Measurements from ENCODE around the gene MLLT1. TPM values are rescaled to one million over a fixed set of nuclear protein-coding genes. Genes with fewer than 3 reads are reported as not detected.
"Not testable (repeated sequence)": the region's sequence is repeated elsewhere in the genome, so short reads cannot be mapped to it uniquely, and the experiment has no call there.

Gene MLLT1
- total RNA-seq, 1 experiment from 2014 or later: 54.9 TPM

DNA sequence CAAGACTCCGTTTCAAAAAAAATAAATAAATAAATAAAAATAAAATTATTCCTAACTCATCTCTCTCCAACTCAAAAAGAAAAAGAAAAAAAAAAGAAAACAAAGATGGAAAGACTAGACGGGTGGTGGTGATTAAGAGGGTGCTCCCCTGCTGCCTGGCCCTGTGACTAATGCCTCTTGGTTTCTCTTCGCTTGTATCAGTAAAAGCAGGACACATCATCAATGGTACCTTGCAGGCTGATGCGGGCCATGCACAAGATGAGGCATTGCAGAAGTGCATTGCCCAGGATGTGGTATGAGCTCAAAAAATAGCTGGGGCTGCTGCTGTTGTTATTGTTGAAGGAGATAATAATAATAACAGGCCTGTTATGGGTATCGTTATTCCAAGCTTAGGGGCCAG, 39.0 kb upstream of the MLLT1 start:
- no peak overlapping the region for H3K27ac Mint-ChIP-seq
- no peak overlapping the region for H4K5ac ChIP-seq (ENCODE audit: insufficient read length, low read depth, low read length)
- H3K9me3 Mint-ChIP-seq: peaks cover 13 to 70% of the 10 kb centered on the region in 2 experiments
- H2BK15ac ChIP-seq (ENCODE audit: low read depth, low read length): no peak overlapping the region
- no peak overlapping the region for H3K4me3 Mint-ChIP-seq
- no peaks in the 10 kb centered on the region for H3K4me1 Mint-ChIP-seq
- WGBS (ENCODE audit: extremely low coverage, insufficient read length, low lambda C conversion rate): no CpG with 5 or more reads among the region's 5 CpGs
- no peak overlapping the region for H4K91ac ChIP-seq (ENCODE audit: insufficient read length, low read depth, low read length)
- H3K14ac ChIP-seq (ENCODE audit: insufficient read depth, low read length): no peak overlapping the region
- H3T11ph ChIP-seq (ENCODE audit: low read length): no peak overlapping the region
- H3K27me3 ChIP-seq (ENCODE audit: insufficient read depth, low read length): no peaks in the 10 kb centered on the region
- H2BK20ac ChIP-seq (ENCODE audit: low read depth, low read length, poor library complexity, severe bottlenecking): no peak overlapping the region
- no peaks in the 10 kb centered on the region for H4K20me1 ChIP-seq (ENCODE audit: control insufficient read depth, insufficient read depth, insufficient read length)
- H3K4me1 ChIP-seq (ENCODE audit: insufficient read depth, low read length): no peaks in the 10 kb centered on the region
- H2BK12ac ChIP-seq (ENCODE audit: insufficient read length, low read depth, low read length): no peak overlapping the region
- no peaks in the 10 kb centered on the region for H3K9me3 ChIP-seq (ENCODE audit: control insufficient read depth, low read depth, low read length)
- DNase-seq: no peak
- TF ChIP-seq, protein P1, sequence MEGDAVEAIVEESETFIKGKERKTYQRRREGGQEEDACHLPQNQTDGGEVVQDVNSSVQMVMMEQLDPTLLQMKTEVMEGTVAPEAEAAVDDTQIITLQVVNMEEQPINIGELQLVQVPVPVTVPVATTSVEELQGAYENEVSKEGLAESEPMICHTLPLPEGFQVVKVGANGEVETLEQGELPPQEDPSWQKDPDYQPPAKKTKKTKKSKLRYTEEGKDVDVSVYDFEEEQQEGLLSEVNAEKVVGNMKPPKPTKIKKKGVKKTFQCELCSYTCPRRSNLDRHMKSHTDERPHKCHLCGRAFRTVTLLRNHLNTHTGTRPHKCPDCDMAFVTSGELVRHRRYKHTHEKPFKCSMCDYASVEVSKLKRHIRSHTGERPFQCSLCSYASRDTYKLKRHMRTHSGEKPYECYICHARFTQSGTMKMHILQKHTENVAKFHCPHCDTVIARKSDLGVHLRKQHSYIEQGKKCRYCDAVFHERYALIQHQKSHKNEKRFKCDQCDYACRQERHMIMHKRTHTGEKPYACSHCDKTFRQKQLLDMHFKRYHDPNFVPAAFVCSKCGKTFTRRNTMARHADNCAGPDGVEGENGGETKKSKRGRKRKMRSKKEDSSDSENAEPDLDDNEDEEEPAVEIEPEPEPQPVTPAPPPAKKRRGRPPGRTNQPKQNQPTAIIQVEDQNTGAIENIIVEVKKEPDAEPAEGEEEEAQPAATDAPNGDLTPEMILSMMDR (conservative IDR thresholded peaks at IDR 0.05): no peak
- no peak overlapping the region for H3K18ac ChIP-seq (ENCODE audit: insufficient read length, low read depth, low read length)
- H4K8ac ChIP-seq (replicated peaks; ENCODE audit: insufficient read length, low read depth, low read length): no peak overlapping the region
- H3K36me3 Mint-ChIP-seq (ENCODE audit: insufficient read depth in 1 of 3, low read depth in 3 of 3): peaks cover 0 to 5% (median 0%) of the 10 kb centered on the region in 3 experiments; a peak in 2 of 7 replicates
- no peak overlapping the region for H2AK5ac ChIP-seq (ENCODE audit: insufficient read length, low read length)
- peaks cover 35% of the 10 kb centered on the region for H3K27me3 Mint-ChIP-seq (ENCODE audit: low read depth)
- no peak overlapping the region for H3K4ac ChIP-seq (ENCODE audit: low read depth, low read length)
- no peak overlapping the region for H3K4me2 ChIP-seq (ENCODE audit: insufficient read depth, insufficient read length, low read length)
- H3K79me2 ChIP-seq (ENCODE audit: insufficient read depth, low read length): no peaks in the 10 kb centered on the region
- H3K23me2 ChIP-seq (ENCODE audit: insufficient read length, low read depth, low read length, poor library complexity, severe bottlenecking): no peaks in the 10 kb centered on the region
- H3K23ac ChIP-seq (ENCODE audit: insufficient read length, low read depth, low read length): no peak overlapping the region
- H2BK5ac ChIP-seq (ENCODE audit: insufficient read length, low read length): no peak overlapping the region
- H2AFZ ChIP-seq (ENCODE audit: low read length): no peak overlapping the region
- no peak overlapping the region for H2BK120ac ChIP-seq (ENCODE audit: low read depth, low read length, poor library complexity, severe bottlenecking)
- no peak overlapping the region for H3K9ac ChIP-seq (ENCODE audit: extremely low read depth, insufficient read length, low read length)
- no peak overlapping the region for H3K56ac ChIP-seq (ENCODE audit: insufficient read length, low read depth, low read length)
- no peak overlapping the region for H3K27ac ChIP-seq (ENCODE audit: insufficient read length, low read depth, low read length)
- H3K79me1 ChIP-seq (ENCODE audit: insufficient read depth, low read depth, low read length, poor library complexity, severe bottlenecking): no peaks in the 10 kb centered on the region

- H3K4me2 ChIP-seq (ENCODE audit: insufficient read depth, insufficient read length, low read length); H2BK12ac ChIP-seq (ENCODE audit: insufficient read length, low read depth, low read length); H3K14ac ChIP-seq (ENCODE audit: insufficient read depth, low read length); H3K4ac ChIP-seq (ENCODE audit: low read depth, low read length); H2BK15ac ChIP-seq (ENCODE audit: low read depth, low read length); H3K27ac Mint-ChIP-seq; H3K4me3 Mint-ChIP-seq; H3K79me2 ChIP-seq (ENCODE audit: insufficient read depth, low read length); H3K23me2 ChIP-seq (ENCODE audit: insufficient read length, low read depth, low read length, poor library complexity, severe bottlenecking); H2AFZ ChIP-seq (ENCODE audit: low read length); H2BK20ac ChIP-seq (ENCODE audit: low read depth, low read length, poor library complexity, severe bottlenecking); H4K5ac ChIP-seq (ENCODE audit: insufficient read length, low read depth, low read length); DNase-seq; H2BK5ac ChIP-seq (ENCODE audit: insufficient read length, low read length); H4K20me1 ChIP-seq (ENCODE audit: control insufficient read depth, insufficient read depth, insufficient read length); H4K91ac ChIP-seq (ENCODE audit: insufficient read length, low read depth, low read length); H3K27ac ChIP-seq (ENCODE audit: insufficient read length, low read depth, low read length); H3K27me3 ChIP-seq (ENCODE audit: insufficient read depth, low read length); H3K9me3 ChIP-seq (ENCODE audit: control insufficient read depth, low read depth, low read length); H3K18ac ChIP-seq (ENCODE audit: insufficient read length, low read depth, low read length); H3T11ph ChIP-seq (ENCODE audit: low read length); H3K23ac ChIP-seq (ENCODE audit: insufficient read length, low read depth, low read length); H3K56ac ChIP-seq (ENCODE audit: insufficient read length, low read depth, low read length); H3K4me1 ChIP-seq (ENCODE audit: insufficient read depth, low read length); H2BK120ac ChIP-seq (ENCODE audit: low read depth, low read length, poor library complexity, severe bottlenecking); H4K8ac ChIP-seq (replicated peaks; ENCODE audit: insufficient read length, low read depth, low read length); H3K4me1 Mint-ChIP-seq; H3K36me3 Mint-ChIP-seq (ENCODE audit: insufficient read depth in 1 of 3, low read depth in 3 of 3); H3K9ac ChIP-seq (ENCODE audit: extremely low read depth, insufficient read length, low read length); H3K79me1 ChIP-seq (ENCODE audit: insufficient read depth, low read depth, low read length, poor library complexity, severe bottlenecking); H2AK5ac ChIP-seq (ENCODE audit: insufficient read length, low read length): not testable (repeated sequence)
- peaks cover 17 to 73% of the 10 kb centered on the region in 2 experiments for H3K9me3 Mint-ChIP-seq
- WGBS (ENCODE audit: extremely low coverage, insufficient read length, low lambda C conversion rate): no CpG with 5 or more reads among the region's 5 CpGs
- H3K27me3 Mint-ChIP-seq (ENCODE audit: low read depth): peaks cover 42% of the 10 kb centered on the region
Observed at GRCh38 chr19:6315646-6316045, 35.9 kb upstream of the MLLT1 start.
